ENCODE results near the gene ZNF296. TPM values are rescaled to one million over a fixed set of nuclear protein-coding genes. Genes with fewer than 3 reads are reported as not detected.
"Not testable (repeated sequence)": the region's sequence is repeated elsewhere in the genome, so short reads cannot be mapped to it uniquely, and the experiment has no call there.

The ZNF296 gene
- total RNA-seq, result 1 to 10 TPM; 1.1 to 1.4 TPM

- Mint-ChIP-seq H3K36me3 (ENCODE audit: low read depth) (peaks cover 6% of the 10 kb centered on the region), H3K4me3 (peak within 1 kb of the TSS; percentile 81), H3K27ac (peak within 1 kb of the TSS; percentile 54), H3K9me3 (no peaks in the 10 kb centered on the region), H3K27me3 (ENCODE audit: low read depth) (no peaks in the 10 kb centered on the region), H3K4me1 (ENCODE audit: low read depth) (peaks cover 38% of the 10 kb centered on the region)
- CTCF ChIA-PET, result interaction anchor here (1.2 to 1.7 kb wide), 2 partner anchors 17 to 49 kb away, joined by 3 to 4 read pairs; no protein-coding TSS in a partner anchor
- DNase-seq, result peak; percentile 80
- intact Hi-C loops (cut with micrococcal nuclease), result loop anchor here (1.0 to 5.0 kb wide), 5 partner anchors 15 to 121 kb away; partner anchors contain the start of genes BLOC1S3, CLPTM1, RELB and TRAPPC6A
Measured at GRCh38 chr19:45076029-45076850, at the start of gene ZNF296. Gene ZNF296, minus strand, starts transcription at chr19:45076478. Its CDS starts 105 bp downstream, at chr19:45076373.

GRCh38 chr19:45125360-45125759, 49.1 kb upstream of the ZNF296 start:
- intact Hi-C loops (cut with micrococcal nuclease), result no loop called here
- DNase-seq, result no peak
- no peak overlapping the region for H3K4me3 Mint-ChIP-seq
- H3K27ac Mint-ChIP-seq, result no peak overlapping the region
- CTCF ChIA-PET, result interaction anchor here (0.7 to 2.4 kb wide), 12 partner anchors 9 to 126 kb away, joined by 3 to 10 read pairs (median 4); partner anchors contain the start of gene PPP1R37
- H3K4me1 Mint-ChIP-seq (ENCODE audit: low read depth), result peaks cover 21% of the 10 kb centered on the region
- no peaks in the 10 kb centered on the region for H3K36me3 Mint-ChIP-seq (ENCODE audit: low read depth)
- H3K9me3 Mint-ChIP-seq, result no peaks in the 10 kb centered on the region
- H3K27me3 Mint-ChIP-seq (ENCODE audit: low read depth), result no peaks in the 10 kb centered on the region

- DNase-seq, result no peak
- CTCF ChIA-PET, result interaction anchor here (0.6 to 0.7 kb wide), 2 partner anchors 86 to 225 kb away, joined by 3 to 5 read pairs; no protein-coding TSS in a partner anchor
- Mint-ChIP-seq H3K27me3 (ENCODE audit: low read depth) (no peaks in the 10 kb centered on the region), H3K36me3 (ENCODE audit: low read depth) (no peaks in the 10 kb centered on the region), H3K9me3 (no peaks in the 10 kb centered on the region), H3K27ac (peak overlapping the region; percentile 8), H3K4me3 (no peak overlapping the region), H3K4me1 (ENCODE audit: low read depth) (peaks cover 30% of the 10 kb centered on the region)
- intact Hi-C loops (cut with micrococcal nuclease), result no loop called here
Measured at GRCh38 chr19:45124021-45124420, 47.7 kb upstream of the ZNF296 start.

GRCh38 chr19:45123440-45123850, 47.2 kb upstream of the ZNF296 start:
- H3K36me3 Mint-ChIP-seq (ENCODE audit: low read depth), result no peaks in the 10 kb centered on the region
- H3K4me3 Mint-ChIP-seq, result no peak overlapping the region
- H3K27me3 Mint-ChIP-seq (ENCODE audit: low read depth), result no peaks in the 10 kb centered on the region
- H3K4me1 Mint-ChIP-seq (ENCODE audit: low read depth), result peaks cover 36% of the 10 kb centered on the region
- no peaks in the 10 kb centered on the region for H3K9me3 Mint-ChIP-seq
- no peak for DNase-seq
- intact Hi-C loops (cut with micrococcal nuclease), result no loop called here
- CTCF ChIA-PET, result interaction anchor here (0.6 kb wide), 1 partner anchor 514 kb away, joined by 4 read pairs; no protein-coding TSS in a partner anchor
- peak overlapping the region; percentile 8 for H3K27ac Mint-ChIP-seq

GRCh38 chr19:45122832-45123231, 46.6 kb upstream of the ZNF296 start:
- no peaks in the 10 kb centered on the region for H3K9me3 Mint-ChIP-seq
- intact Hi-C loops (cut with micrococcal nuclease), result no loop called here
- CTCF ChIA-PET, result interaction anchor here (0.6 kb wide), 2 partner anchors 37 to 514 kb away, joined by 3 to 4 read pairs; no protein-coding TSS in a partner anchor
- peaks cover 42% of the 10 kb centered on the region for H3K4me1 Mint-ChIP-seq (ENCODE audit: low read depth)
- DNase-seq, result no peak
- H3K27me3 Mint-ChIP-seq (ENCODE audit: low read depth), result no peaks in the 10 kb centered on the region
- no peaks in the 10 kb centered on the region for H3K36me3 Mint-ChIP-seq (ENCODE audit: low read depth)
- no peak overlapping the region for H3K4me3 Mint-ChIP-seq
- no peak overlapping the region for H3K27ac Mint-ChIP-seq

GRCh38 chr19:45121827-45122345, 45.6 kb upstream of the ZNF296 start:
- no peaks in the 10 kb centered on the region for H3K9me3 Mint-ChIP-seq
- H3K36me3 Mint-ChIP-seq (ENCODE audit: low read depth), result no peaks in the 10 kb centered on the region
- no peak overlapping the region for H3K27ac Mint-ChIP-seq
- no peaks in the 10 kb centered on the region for H3K27me3 Mint-ChIP-seq (ENCODE audit: low read depth)
- H3K4me3 Mint-ChIP-seq, result no peak overlapping the region
- no peak for DNase-seq
- intact Hi-C loops (cut with micrococcal nuclease), result no loop called here
- CTCF ChIA-PET, result interaction anchor here (0.6 kb wide), 1 partner anchor 36 kb away, joined by 3 read pairs; no protein-coding TSS in a partner anchor
- peaks cover 51% of the 10 kb centered on the region for H3K4me1 Mint-ChIP-seq (ENCODE audit: low read depth)

- Mint-ChIP-seq H3K4me1 (ENCODE audit: low read depth) (peaks cover 66% of the 10 kb centered on the region), H3K9me3 (no peaks in the 10 kb centered on the region), H3K27me3 (ENCODE audit: low read depth) (no peaks in the 10 kb centered on the region), H3K4me3 (no peak overlapping the region), H3K36me3 (ENCODE audit: low read depth) (no peaks in the 10 kb centered on the region), H3K27ac (no peak overlapping the region)
- intact Hi-C loops (cut with micrococcal nuclease), result loop anchor here (5.0 kb wide), 1 partner anchor 42 kb away; the partner anchor contains the start of genes GEMIN7 and ZNF296
- no peak for DNase-seq
- CTCF ChIA-PET, result no interaction called here
Measured at GRCh38 chr19:45119582-45119981, 43.3 kb upstream of the ZNF296 start.

- not testable (repeated sequence) for H3K4me3 Mint-ChIP-seq; H3K9me3 Mint-ChIP-seq; H3K27ac Mint-ChIP-seq; H3K27me3 Mint-ChIP-seq (ENCODE audit: low read depth); H3K36me3 Mint-ChIP-seq (ENCODE audit: low read depth)
- peaks cover 66% of the 10 kb centered on the region for H3K4me1 Mint-ChIP-seq (ENCODE audit: low read depth)
- CTCF ChIA-PET, result interaction anchor here (0.7 to 0.9 kb wide), 3 partner anchors 26 to 80 kb away, joined by 3 read pairs; partner anchors contain the start of genes CLASRP and PPP1R37
- DNase-seq, result peak; percentile 21
- intact Hi-C loops (cut with micrococcal nuclease), result loop anchor here (5.0 kb wide), 1 partner anchor 41 kb away; the partner anchor contains the start of genes GEMIN7 and ZNF296
Measured at GRCh38 chr19:45118591-45119355, 42.5 kb upstream of the ZNF296 start.

- Mint-ChIP-seq H3K27me3 (ENCODE audit: low read depth) (no peaks in the 10 kb centered on the region), H3K36me3 (ENCODE audit: low read depth) (no peaks in the 10 kb centered on the region), H3K4me3 (no peak overlapping the region), H3K9me3 (no peaks in the 10 kb centered on the region), H3K4me1 (ENCODE audit: low read depth) (peaks cover 66% of the 10 kb centered on the region), H3K27ac (no peak overlapping the region)
- DNase-seq, result no peak
- intact Hi-C loops (cut with micrococcal nuclease), result loop anchor here (5.0 kb wide), 1 partner anchor 41 kb away; the partner anchor contains the start of genes GEMIN7 and ZNF296
- CTCF ChIA-PET, result interaction anchor here (0.7 to 1.2 kb wide), 5 partner anchors 15 to 80 kb away, joined by 3 to 5 read pairs (median 3); partner anchors contain the start of genes CLASRP and PPP1R37
Measured at GRCh38 chr19:45118106-45118505, 41.8 kb upstream of the ZNF296 start.

- H3K9me3 Mint-ChIP-seq, result no peaks in the 10 kb centered on the region
- DNase-seq, result no peak
- H3K36me3 Mint-ChIP-seq (ENCODE audit: low read depth), result no peaks in the 10 kb centered on the region
- H3K27ac Mint-ChIP-seq, result no peak overlapping the region
- intact Hi-C loops (cut with micrococcal nuclease), result loop anchor here (2.0 to 5.0 kb wide), 2 partner anchors 25 to 40 kb away; partner anchors contain the start of genes GEMIN7, PPP1R37 and ZNF296
- no peaks in the 10 kb centered on the region for H3K27me3 Mint-ChIP-seq (ENCODE audit: low read depth)
- peaks cover 66% of the 10 kb centered on the region for H3K4me1 Mint-ChIP-seq (ENCODE audit: low read depth)
- no peak overlapping the region for H3K4me3 Mint-ChIP-seq
- CTCF ChIA-PET, result interaction anchor here (0.7 to 1.2 kb wide), 4 partner anchors 9 to 30 kb away, joined by 3 to 5 read pairs (median 4); partner anchors contain the start of gene PPP1R37
Measured at GRCh38 chr19:45117671-45118070, 41.4 kb upstream of the ZNF296 start.

- peaks cover 66% of the 10 kb centered on the region for H3K4me1 Mint-ChIP-seq (ENCODE audit: low read depth)
- no peak overlapping the region for H3K27ac Mint-ChIP-seq
- CTCF ChIA-PET, result interaction anchor here (0.6 to 1.3 kb wide), 5 partner anchors 8 to 30 kb away, joined by 3 to 5 read pairs (median 3); partner anchors contain the start of gene PPP1R37
- no peak overlapping the region for H3K4me3 Mint-ChIP-seq
- DNase-seq, result peak; percentile 81
- H3K27me3 Mint-ChIP-seq (ENCODE audit: low read depth), result no peaks in the 10 kb centered on the region
- H3K9me3 Mint-ChIP-seq, result no peaks in the 10 kb centered on the region
- intact Hi-C loops (cut with micrococcal nuclease), result loop anchor here (2.0 to 5.0 kb wide), 2 partner anchors 24 to 40 kb away; partner anchors contain the start of genes GEMIN7, PPP1R37 and ZNF296
- H3K36me3 Mint-ChIP-seq (ENCODE audit: low read depth), result no peaks in the 10 kb centered on the region
Measured at GRCh38 chr19:45117167-45117594, 40.9 kb upstream of the ZNF296 start.

All from activated naive CD4-positive, alpha-beta T cell treated with anti-CD3 and anti-CD28 coated beads for 36 hours (primary cell).